NT2/D1 (cell line): ENCODE data around the gene CEP295NL.

Source experiments
- DNase-seq: peaks from one replicate; pipeline ENCODE4 v3.0.0-alpha.2; 2011; ENCODE audit warnings: low read depth, low spot score
- H3K27me3 ChIP-seq: 2 replicates; pipeline ENCODE4 v1.6.0; 2011; ENCODE audit warnings: mild to moderate bottlenecking; ENCODE audit not compliant: insufficient read length, insufficient read depth
- H3K36me3 ChIP-seq: 2 replicates; pipeline ENCODE4 v1.6.1; 2011; ENCODE audit warnings: mild to moderate bottlenecking, low read length, mixed read lengths; ENCODE audit not compliant: insufficient read depth, insufficient read length
- H3K4me1 ChIP-seq: 2 replicates; pipeline ENCODE4 v1.5.1; 2011; ENCODE audit not compliant: insufficient read depth, insufficient read length
- H3K4me3 ChIP-seq: 2 replicates; pipeline ENCODE4 v1.5.1; 2011; ENCODE audit warnings: low read depth; ENCODE audit not compliant: insufficient read length
- H3K9ac ChIP-seq: 2 replicates; pipeline ENCODE4 v1.6.0; 2011; ENCODE audit warnings: low read depth; ENCODE audit not compliant: insufficient read length
- H3K9me3 ChIP-seq: 2 replicates; pipeline ENCODE4 v1.5.1; 2011; ENCODE audit warnings: mild to moderate bottlenecking, low read length; ENCODE audit not compliant: insufficient read depth
- SUZ12 ChIP-seq: IDR thresholded peaks from 2 replicates; pipeline ENCODE4 v1.6.1; 2011; ENCODE audit not compliant: insufficient read length, insufficient read depth; ENCODE audit errors: extremely low read depth
- YY1 ChIP-seq: IDR thresholded peaks from 2 replicates; pipeline ENCODE4 v1.6.1; 2011; ENCODE audit not compliant: insufficient read length, insufficient read depth
- ZNF274 ChIP-seq: IDR thresholded peaks from 2 replicates; pipeline ENCODE4 v1.6.1; 2011; ENCODE audit warnings: mild to moderate bottlenecking, low read depth, low read length

CEP295NL gene

DNA sequence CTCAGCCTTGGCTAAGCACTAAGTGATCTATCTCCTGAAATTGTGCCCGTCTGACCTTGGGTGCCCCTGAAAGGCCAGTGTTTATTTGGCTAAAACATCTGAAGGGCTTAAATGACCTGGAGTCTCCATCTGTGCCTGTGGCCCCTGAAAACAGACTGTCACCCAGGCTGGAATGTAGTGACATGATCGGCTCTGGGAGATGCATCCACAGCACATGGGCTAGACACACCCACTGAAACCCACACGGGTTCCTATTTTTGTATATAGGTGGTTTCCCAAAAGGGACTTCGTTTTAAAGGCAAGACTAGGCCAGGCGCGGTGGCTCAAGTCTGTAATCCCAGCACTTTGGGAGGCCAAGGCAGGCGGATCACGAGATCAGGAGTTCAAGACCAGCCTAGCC is 13.5 kb downstream of the CEP295NL start:
- TF ChIP-seq YY1, result no peak
- no peak for TF ChIP-seq SUZ12
- TF ChIP-seq ZNF274, result no peak
- peaks cover 45% of the 10 kb centered on the region for H3K36me3 ChIP-seq
- no peaks in the 10 kb centered on the region for H3K9me3 ChIP-seq
- no peaks in the 10 kb centered on the region for H3K27me3 ChIP-seq
- H3K4me1 ChIP-seq, result peaks cover 19% of the 10 kb centered on the region
- H3K9ac ChIP-seq, result no peak overlapping the region
- DNase-seq, result no peak
- no peak overlapping the region for H3K4me3 ChIP-seq

DNA sequence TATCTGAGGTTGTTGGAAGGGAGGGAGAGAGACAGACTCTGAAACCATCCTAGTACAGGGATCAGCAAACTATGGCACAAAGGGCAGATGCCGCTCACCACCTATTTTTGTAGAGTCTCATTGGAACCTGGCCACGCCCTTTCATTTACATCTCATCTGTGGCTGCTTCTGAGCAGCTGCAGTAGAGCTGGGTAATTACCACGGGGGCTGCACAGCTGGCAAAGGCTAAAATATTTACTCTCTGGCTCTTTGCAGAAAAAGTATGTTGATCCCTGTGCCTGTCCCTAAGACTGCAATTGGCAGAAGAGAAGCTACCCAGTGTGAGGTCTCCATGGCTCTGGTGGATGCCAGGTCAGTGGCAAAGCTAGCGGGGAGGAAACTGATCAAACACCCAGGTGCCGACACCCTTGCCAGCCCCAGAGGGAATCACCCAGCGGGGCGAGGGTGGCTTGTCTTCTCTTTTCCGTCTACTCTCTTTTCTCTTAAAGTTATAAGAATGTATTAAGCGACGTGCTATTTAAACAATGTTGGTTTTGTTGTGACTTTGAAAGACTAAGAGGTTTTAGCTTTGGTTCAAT is 14.0 kb downstream of the CEP295NL start:
- Histone ChIP-seq H3K9me3 (no peaks in the 10 kb centered on the region), H3K27me3 (no peaks in the 10 kb centered on the region), H3K4me1 (peaks cover 24% of the 10 kb centered on the region), H3K9ac (no peak overlapping the region), H3K4me3 (no peak overlapping the region), H3K36me3 (peaks cover 45% of the 10 kb centered on the region)
- TF ChIP-seq SUZ12 (no peak), YY1 (no peak), ZNF274 (no peak)
- DNase-seq, result no peak

DNA sequence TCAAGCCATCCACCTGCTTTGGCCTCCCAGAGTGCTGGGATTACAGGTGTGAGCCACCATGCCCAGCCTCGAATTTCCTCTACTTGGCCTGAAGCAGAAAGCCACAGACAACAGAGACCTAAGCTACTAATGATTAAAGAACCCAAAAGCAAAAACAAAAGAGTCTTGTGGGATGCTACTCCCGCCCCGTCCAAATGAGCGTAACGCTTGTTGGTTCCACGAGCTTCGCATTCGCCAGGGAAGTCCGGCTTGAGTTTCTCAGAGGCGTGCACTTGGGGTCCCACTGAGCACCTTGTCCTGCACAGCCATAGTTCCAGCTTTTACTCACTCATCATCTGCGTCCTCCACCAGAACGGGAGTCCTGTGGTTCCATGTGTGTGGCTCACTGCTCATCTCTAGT is 16.0 kb downstream of the CEP295NL start:
- TF ChIP-seq YY1, result no peak
- no peak for TF ChIP-seq ZNF274
- no peak for TF ChIP-seq SUZ12
- H3K27me3 ChIP-seq, result no peaks in the 10 kb centered on the region
- H3K9me3 ChIP-seq, result no peaks in the 10 kb centered on the region
- no peak for DNase-seq
- peaks cover 30% of the 10 kb centered on the region for H3K4me1 ChIP-seq
- H3K4me3 ChIP-seq, result no peak overlapping the region
- H3K9ac ChIP-seq, result no peak overlapping the region
- peaks cover 32% of the 10 kb centered on the region for H3K36me3 ChIP-seq

DNA sequence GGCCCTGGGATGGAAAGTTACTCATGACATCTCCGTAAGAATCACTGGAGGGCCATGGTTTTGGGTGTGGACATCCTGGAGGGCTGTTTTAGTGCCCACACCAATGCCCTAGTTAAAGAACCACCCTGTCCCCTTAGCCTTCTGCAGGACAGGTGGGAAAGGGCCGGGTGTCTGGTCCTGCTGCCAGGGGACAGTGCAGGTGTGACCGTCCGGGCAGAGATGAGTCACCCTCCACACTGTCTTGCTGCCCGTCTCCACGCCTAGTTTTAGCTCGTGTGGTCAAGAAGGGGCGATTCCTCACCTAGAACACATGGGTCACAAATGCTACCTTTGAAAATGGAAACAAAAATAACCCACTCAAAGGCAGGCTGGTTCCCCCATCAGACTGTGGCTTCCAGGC is 17.0 kb downstream of the CEP295NL start:
- TF ChIP-seq SUZ12 (no peak), YY1 (no peak), ZNF274 (no peak)
- Histone ChIP-seq H3K9me3 (no peaks in the 10 kb centered on the region), H3K27me3 (no peaks in the 10 kb centered on the region), H3K36me3 (peaks cover 29% of the 10 kb centered on the region), H3K9ac (no peak overlapping the region), H3K4me3 (no peak overlapping the region), H3K4me1 (peaks cover 31% of the 10 kb centered on the region)
- no peak for DNase-seq

DNA sequence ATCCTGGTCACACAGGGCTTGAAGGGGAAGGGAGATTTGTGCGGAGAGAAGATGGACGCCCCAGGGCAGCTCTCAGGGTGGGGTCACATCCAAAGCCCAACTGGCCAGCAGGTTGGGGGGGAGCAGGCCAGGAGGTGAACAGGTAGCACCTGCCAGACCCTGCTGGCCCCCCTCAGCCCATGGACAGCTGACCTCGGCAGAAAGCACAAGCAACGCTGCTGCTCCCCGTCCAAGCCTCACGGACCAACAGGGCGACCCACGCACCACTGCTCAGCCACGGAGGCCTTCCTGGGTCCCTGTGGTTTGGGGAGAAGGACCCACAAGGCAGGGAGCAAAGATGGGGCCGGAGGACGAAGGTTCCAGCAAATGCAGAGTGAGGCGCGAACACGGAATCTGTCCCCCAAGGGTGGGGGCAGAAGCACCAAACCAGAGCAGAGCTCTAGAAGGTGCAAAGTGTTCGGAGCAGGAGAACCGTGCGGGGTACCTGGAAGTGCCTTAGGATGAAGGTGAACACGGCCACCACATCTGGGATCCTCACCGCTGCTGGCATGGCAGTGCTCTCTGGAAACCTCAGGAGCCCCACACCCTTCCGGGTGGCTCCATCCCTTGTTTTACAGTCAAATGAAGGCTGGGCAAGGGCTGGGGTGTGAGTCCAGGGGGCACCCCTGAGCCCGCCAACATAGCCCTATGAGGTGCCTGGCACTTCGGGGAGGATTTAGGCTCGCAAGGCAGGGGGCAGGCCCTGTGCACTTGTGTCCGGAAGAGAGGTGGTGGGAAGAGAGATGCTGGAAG is 17.9 kb downstream of the CEP295NL start:
- DNase-seq, result no peak
- H3K36me3 ChIP-seq, result peaks cover 27% of the 10 kb centered on the region
- peaks cover 35% of the 10 kb centered on the region for H3K4me1 ChIP-seq
- H3K4me3 ChIP-seq, result no peak overlapping the region
- no peaks in the 10 kb centered on the region for H3K27me3 ChIP-seq
- TF ChIP-seq SUZ12, result no peak
- TF ChIP-seq YY1, result no peak
- TF ChIP-seq ZNF274, result no peak
- H3K9me3 ChIP-seq, result no peaks in the 10 kb centered on the region
- peak overlapping the region; percentile 79 for H3K9ac ChIP-seq

DNA sequence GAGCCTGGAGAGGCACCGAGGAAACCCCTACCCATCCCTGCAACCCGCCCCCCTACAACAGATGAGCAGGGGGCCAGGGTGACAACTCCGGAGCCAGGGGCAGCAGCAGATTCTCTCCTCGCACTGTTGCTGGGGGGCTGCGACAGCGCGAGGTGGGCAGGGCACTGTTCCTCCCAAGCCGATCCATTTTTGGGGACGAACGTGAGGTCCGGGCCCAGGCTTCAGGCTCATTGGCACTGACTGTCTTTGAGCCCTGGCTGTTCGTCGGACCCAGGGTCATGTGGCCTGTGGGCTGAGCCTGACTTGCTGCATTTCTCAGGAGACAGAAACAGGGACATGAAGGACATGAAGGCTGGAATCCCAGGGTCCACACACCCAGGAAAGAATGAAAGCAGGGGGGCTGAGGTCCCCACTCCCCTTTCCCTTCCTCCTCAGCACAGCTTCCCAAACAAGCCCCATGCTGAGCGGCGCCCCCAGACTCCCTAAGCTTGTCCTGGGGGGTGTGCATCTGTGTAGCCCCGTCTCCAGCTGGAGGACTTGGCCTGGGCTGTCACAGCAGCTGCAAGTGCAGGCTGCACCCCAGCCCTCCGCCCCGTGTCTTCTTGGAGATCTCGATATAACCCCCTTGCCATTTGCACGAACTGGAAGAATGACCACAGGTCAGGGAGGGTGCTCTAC is 18.7 kb downstream of the CEP295NL start:
- H3K9ac ChIP-seq, result peak overlapping the region; percentile 79
- peaks cover 39% of the 10 kb centered on the region for H3K4me1 ChIP-seq
- H3K27me3 ChIP-seq, result no peaks in the 10 kb centered on the region
- no peaks in the 10 kb centered on the region for H3K9me3 ChIP-seq
- H3K4me3 ChIP-seq, result peak overlapping the region; percentile 20
- DNase-seq, result no peak
- TF ChIP-seq ZNF274, result no peak
- no peak for TF ChIP-seq SUZ12
- TF ChIP-seq YY1, result no peak
- peaks cover 30% of the 10 kb centered on the region for H3K36me3 ChIP-seq

DNA sequence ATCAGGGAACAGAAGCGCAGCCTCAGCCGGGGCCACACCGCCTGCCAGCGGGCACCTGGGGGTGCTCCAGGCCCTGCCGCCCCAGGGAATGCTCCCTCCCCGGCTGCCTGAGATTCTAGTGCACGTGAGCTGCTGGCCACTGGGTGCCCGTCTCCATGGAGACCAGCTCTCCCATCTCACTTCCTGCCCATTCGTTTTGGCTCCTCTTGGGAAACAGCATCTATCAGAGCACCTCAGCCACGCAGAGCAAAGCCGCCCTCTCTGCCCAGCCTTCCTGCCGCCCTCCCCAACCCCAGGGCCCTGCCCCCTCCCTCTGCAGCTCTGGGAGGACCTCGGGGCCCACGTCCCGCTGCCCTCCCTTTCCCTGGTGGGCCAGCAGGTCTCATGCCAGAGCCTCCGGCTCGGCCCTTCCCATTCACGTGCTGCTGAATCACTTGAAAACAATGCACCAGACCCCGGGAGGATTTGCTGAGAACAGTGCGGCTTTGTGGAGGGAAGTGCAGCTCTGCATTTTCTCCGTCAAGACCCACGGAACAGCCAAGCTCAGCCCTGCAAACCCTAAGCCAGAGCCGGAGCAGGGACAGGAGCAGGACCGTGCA is 19.4 kb downstream of the CEP295NL start:
- peaks cover 39% of the 10 kb centered on the region for H3K4me1 ChIP-seq
- H3K9ac ChIP-seq, result peak overlapping the region; percentile 79
- TF ChIP-seq SUZ12, result no peak
- TF ChIP-seq ZNF274, result no peak
- no peak for TF ChIP-seq YY1
- H3K4me3 ChIP-seq, result peak overlapping the region; percentile 20
- H3K36me3 ChIP-seq, result peaks cover 27% of the 10 kb centered on the region
- DNase-seq, result peak; percentile 54
- no peaks in the 10 kb centered on the region for H3K9me3 ChIP-seq
- H3K27me3 ChIP-seq, result no peaks in the 10 kb centered on the region
